ENCODE measurements around the gene NT5C3B. TPM values are rescaled to one million over a fixed set of nuclear protein-coding genes. Genes with fewer than 3 reads are reported as not detected.
"Not testable (repeated sequence)": the region's sequence is repeated elsewhere in the genome, so short reads cannot be mapped to it uniquely, and the experiment has no call there.

Gene NT5C3B
- total and polyA plus RNA-seq, 8 donors = 30.6 to 101 (median 88.6) TPM

DNA sequence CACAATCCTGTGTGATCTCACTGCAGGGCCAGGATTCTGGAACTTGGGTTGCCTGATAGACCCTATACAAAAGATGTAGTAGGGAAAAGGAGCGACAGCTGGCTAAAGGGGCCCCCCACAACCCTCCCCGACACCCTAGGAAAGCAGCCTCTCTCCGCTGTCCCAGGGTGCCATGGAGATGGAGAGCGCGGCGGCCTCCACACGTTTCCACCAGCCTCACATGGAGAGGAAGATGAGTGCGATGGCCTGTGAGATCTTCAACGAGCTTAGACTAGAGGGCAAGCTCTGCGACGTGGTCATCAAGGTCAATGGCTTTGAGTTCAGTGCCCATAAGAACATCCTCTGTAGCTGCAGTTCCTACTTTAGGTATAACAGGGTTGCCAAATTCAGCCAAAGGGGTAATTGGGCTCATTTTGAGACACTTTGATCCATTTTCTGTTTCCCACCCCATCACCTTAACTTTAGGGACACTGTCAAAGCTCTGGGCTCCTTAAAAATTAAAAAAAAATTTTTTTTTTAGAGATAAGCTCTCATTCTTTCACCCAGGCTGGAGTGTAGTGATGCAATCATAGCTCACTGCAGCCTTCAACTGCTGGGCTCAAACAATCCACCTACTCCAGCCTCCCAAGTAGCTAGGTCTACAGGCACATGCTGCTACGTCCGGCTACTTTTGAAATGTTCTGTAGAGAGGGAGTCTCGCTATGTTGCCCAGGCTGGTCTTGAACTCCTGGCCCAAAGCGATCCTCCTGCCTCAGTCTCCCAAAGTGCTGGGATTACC is 1.9 kb upstream of the NT5C3B start, which contains the start of gene KLHL10:
Gene KLHL10, plus strand, starts transcription at position 65 of the 778 bp plus-strand sequence. Its CDS starts 108 bp downstream, at position 173.
- Histone ChIP-seq H3K36me3 (no peaks in the 10 kb centered on the region), H3K27ac (no peak within 1 kb of the TSS), H3K4me1 (peaks cover 4 to 15% of the 10 kb centered on the region in 2 donors), H3K9me3 (no peaks in the 10 kb centered on the region), H3K27me3 (peaks cover 0 to 14% of the 10 kb centered on the region in 2 donors), H3K4me3 (peak within 1 kb of the TSS; percentile 71 to 90)
- ATAC-seq (no peak), DNase-seq (no peak)
- intact Hi-C loops (cut with DNase I) = no loop called here
- TF ChIP-seq, protein P1, sequence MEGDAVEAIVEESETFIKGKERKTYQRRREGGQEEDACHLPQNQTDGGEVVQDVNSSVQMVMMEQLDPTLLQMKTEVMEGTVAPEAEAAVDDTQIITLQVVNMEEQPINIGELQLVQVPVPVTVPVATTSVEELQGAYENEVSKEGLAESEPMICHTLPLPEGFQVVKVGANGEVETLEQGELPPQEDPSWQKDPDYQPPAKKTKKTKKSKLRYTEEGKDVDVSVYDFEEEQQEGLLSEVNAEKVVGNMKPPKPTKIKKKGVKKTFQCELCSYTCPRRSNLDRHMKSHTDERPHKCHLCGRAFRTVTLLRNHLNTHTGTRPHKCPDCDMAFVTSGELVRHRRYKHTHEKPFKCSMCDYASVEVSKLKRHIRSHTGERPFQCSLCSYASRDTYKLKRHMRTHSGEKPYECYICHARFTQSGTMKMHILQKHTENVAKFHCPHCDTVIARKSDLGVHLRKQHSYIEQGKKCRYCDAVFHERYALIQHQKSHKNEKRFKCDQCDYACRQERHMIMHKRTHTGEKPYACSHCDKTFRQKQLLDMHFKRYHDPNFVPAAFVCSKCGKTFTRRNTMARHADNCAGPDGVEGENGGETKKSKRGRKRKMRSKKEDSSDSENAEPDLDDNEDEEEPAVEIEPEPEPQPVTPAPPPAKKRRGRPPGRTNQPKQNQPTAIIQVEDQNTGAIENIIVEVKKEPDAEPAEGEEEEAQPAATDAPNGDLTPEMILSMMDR (IDR thresholded peaks at IDR 0.05) = no peak

DNA sequence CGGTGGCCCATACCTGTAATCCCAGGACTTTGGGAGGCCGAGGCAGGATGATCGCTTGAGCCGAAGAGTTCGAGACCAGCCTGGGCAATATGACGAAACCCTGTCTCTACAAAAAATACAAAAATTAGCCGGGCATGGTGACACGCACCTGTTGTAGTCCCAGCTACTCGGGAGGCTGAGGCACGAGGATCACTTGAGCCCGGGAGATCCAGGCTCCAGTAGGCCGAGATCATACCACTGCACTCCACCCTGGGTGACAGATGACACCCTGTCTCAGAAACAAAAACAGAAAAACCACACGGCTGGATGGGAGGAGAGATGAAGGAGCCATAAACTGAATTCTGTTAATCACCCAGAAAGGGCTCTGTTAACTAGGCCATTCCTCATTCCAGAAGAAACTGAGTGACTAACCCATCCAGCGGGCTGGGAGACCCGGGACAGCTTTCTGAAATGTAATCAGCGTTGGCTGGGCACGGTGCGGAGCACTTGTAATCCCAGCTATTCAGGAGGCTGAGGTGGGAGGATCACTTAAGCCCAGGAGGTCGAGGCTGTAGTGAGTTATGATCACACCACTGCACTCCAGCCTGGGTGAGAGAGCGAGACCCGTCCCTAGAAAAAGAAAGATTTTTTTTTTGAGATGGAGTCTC is 641 bp upstream of the NT5C3B start:
- DNase-seq (no peak), ATAC-seq (peak; percentile 4)
- Histone ChIP-seq H3K36me3 (peaks cover 0 to 6% of the 10 kb centered on the region in 2 donors), H3K9me3 (no peaks in the 10 kb centered on the region), H3K4me1 (peaks cover 4 to 15% of the 10 kb centered on the region in 2 donors), H3K27me3 (peaks cover 0 to 14% of the 10 kb centered on the region in 2 donors), H3K27ac (no peak overlapping the region), H3K4me3 (peak overlapping the region; percentile 71 to 90)
- intact Hi-C loops (cut with DNase I) = no loop called here
- TF ChIP-seq, protein P1 (IDR thresholded peaks at IDR 0.05) = no peak

DNA sequence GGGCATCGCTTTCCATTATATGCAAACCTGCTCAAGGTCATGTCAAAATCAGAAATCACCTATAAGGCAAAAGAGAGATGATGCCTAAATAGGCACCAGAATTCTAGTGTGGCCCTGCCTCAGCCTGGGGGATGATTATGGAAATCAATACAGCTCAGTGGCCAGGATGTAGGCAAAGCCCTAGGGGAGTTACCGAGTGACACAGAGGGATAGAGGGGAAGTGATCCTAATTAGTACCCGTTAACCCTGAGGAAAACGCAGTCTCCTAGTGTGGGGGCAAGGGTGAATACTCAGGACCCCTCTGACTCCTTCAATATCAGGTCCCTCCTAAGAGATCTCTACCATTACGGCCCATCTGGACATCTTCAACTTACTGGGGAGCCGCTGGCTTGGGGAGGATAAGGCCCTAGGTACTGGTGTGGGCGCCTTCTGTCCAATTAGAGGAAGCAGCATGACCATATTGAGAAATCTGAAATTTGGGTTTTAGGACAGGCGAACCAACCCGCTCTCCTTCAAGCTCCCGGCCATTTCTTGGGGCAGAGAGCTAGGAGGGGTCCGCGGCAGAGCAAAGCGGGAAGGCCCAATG is 725 bp downstream of the NT5C3B start:
- DNase-seq (no peak), ATAC-seq (peak; percentile 62)
- Histone ChIP-seq H3K9me3 (no peaks in the 10 kb centered on the region), H3K4me3 (peak overlapping the region; percentile 71 to 90), H3K27me3 (peaks cover 0 to 14% of the 10 kb centered on the region in 2 donors), H3K4me1 (peaks cover 4 to 15% of the 10 kb centered on the region in 2 donors), H3K27ac (peak overlapping the region in 1 of 2 donors; percentile 55), H3K36me3 (peaks cover 0 to 19% of the 10 kb centered on the region in 2 donors)
- intact Hi-C loops (cut with DNase I) = no loop called here
- TF ChIP-seq, protein P1 (IDR thresholded peaks at IDR 0.05) = no peak

DNA sequence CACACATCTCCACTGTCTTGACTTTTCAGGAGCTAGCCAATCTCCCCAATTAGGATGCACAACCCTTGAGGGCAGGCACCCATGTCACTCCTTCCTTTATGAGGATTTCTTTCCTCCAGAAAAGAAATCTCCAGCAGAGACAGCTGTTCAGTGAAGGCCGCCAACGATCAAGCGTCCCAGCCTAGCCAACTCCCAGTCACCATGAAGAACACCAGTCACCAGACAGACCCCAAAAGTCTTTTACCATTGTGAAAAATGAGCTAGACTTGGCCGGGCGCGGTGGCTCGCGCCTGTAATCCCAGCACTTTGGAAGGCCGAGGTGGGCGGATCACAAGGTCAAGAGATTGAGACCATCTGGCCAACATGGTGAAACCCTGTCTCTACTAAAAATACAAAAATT is 6.1 kb downstream of the NT5C3B start:
- peaks cover 0 to 56% of the 10 kb centered on the region in 2 donors for H3K36me3 ChIP-seq
- ATAC-seq; H3K27ac ChIP-seq; H3K4me3 ChIP-seq; H3K27me3 ChIP-seq; H3K9me3 ChIP-seq; DNase-seq; intact Hi-C loops (cut with DNase I); H3K4me1 ChIP-seq: not testable (repeated sequence)

DNA sequence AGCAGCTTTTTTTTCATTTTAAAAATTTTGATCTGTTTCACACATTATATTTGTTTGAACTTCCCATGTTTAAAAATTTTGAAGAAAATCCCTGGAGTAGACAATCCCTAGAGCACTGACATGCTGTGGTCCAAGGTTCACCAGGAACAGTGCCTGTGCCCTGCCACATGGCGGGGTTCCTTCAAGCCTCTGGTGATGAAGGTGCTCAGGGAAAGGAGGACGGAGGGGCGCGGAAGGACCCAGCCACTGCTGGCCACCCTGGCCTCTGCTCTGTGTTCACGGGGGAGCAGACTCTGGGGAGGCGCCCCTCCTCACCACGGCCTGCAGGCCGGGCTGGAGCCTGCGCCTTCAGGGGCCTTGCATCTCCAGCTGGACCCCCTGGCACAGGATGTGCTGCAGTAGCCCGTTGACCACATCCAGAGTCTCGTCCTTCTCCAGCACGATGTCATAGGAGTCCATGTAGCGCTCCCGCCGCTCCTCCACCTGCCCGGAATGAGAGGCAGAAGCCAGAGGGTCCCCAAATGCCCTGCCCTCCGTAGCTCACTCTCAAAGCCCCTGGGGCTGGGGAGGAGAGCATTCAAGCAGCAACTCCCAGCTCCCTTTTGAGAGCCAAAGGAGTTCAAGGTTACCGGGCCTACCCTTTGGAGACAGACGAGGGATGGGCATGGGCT is 10.7 kb downstream of the NT5C3B start:
- Histone ChIP-seq H3K4me3 (no peak overlapping the region), H3K36me3 (peaks cover 0 to 43% of the 10 kb centered on the region in 2 donors), H3K4me1 (no peaks in the 10 kb centered on the region), H3K27ac (no peak overlapping the region), H3K9me3 (no peaks in the 10 kb centered on the region), H3K27me3 (no peaks in the 10 kb centered on the region)
- intact Hi-C loops (cut with DNase I) = no loop called here
- DNase-seq = peak in 1 of 4 donors; percentile 61
- ATAC-seq = no peak
- TF ChIP-seq, protein P1 (IDR thresholded peaks at IDR 0.05) = no peak

Measured in left lung (tissue), 10 donors.